ENCODE data around the gene ATG16L2.

- no peak for TF ChIP-seq CTCF (IDR thresholded peaks at IDR 0.05)
- no peak for TF ChIP-seq ZFX (IDR thresholded peaks at IDR 0.05; ENCODE audit: borderline replicate concordance)
Measured at GRCh38 chr11:72764503-72764902, 49.7 kb upstream of the ATG16L2 start.

Measured in 22Rv1 (cell line).